Measurements from ENCODE around the gene ZNF664. TPM values are rescaled to one million over a fixed set of nuclear protein-coding genes. Genes with fewer than 3 reads are reported as not detected.

The ZNF664 gene
- total and polyA plus RNA-seq, 2 experiments from 2014 or later: 11.3 to 29.1 TPM

DNA sequence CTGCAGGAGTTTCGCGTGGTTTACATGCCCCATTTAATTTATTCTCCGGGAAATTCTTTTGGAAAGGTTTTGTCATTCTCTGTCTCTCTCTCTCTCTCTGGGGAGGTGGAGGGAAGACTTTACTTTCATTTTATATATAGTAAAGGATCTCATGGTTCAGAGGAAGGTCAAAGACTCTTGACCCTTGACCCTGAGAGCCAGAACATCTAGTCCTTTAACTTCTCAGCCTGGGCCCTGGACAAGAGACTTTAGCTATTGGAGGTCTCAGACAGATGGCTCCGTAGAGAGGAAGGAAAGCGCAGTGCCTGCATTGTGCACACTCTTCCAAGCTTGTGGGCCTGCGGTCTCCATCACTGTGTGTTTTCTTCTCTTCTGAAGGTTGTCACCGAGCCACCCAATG, 44.1 kb upstream of the ZNF664 start:
- DNase-seq: no peak
- no peaks in the 10 kb centered on the region for H3K79me2 ChIP-seq (ENCODE audit: insufficient read depth)
- no peak overlapping the region for H3K27ac ChIP-seq
- WGBS, 2 experiments (ENCODE audit: low coverage in 1 of 2, low lambda C conversion rate in 2 of 2, missing lambda C conversion rate in 2 of 2): 89 to 90% methylated on average over 7 of the region's 7 CpGs
- H3K27me3 ChIP-seq (replicated peaks; ENCODE audit: insufficient read depth): no peaks in the 10 kb centered on the region
- H3K4me2 ChIP-seq (ENCODE audit: unreplicated experiment): no peak overlapping the region
- in situ Hi-C loops (cut with MboI): no loop called here
- no peak for TF ChIP-seq EZH2phosphoT487 (IDR thresholded peaks at IDR 0.05; ENCODE audit: insufficient read depth, low read depth)
- TF ChIP-seq EZH2 (IDR thresholded peaks at IDR 0.05; ENCODE audit: insufficient read depth, poor library complexity, severe bottlenecking): no peak
- no peaks in the 10 kb centered on the region for H3K9me3 ChIP-seq (ENCODE audit: low read depth)
- no peaks in the 10 kb centered on the region for H3F3A ChIP-seq (ENCODE audit: insufficient read depth)
- no peaks in the 10 kb centered on the region for H3K9me2 ChIP-seq (ENCODE audit: insufficient read depth)
- no peaks in the 10 kb centered on the region for H3K4me1 ChIP-seq (ENCODE audit: insufficient read depth)
- no peaks in the 10 kb centered on the region for H4K20me1 ChIP-seq (ENCODE audit: insufficient read depth)
- H3K4me3 ChIP-seq: no peak overlapping the region
- no peak overlapping the region for H2AFZ ChIP-seq
- H3K36me3 ChIP-seq (ENCODE audit: low read depth): no peaks in the 10 kb centered on the region
- H3K9ac ChIP-seq: no peak overlapping the region

- H3K9me2 ChIP-seq (ENCODE audit: insufficient read depth): no peaks in the 10 kb centered on the region
- H2AFZ ChIP-seq: no peak overlapping the region
- H3K36me3 ChIP-seq (ENCODE audit: low read depth): no peaks in the 10 kb centered on the region
- WGBS, 2 experiments (ENCODE audit: low coverage in 1 of 2, low lambda C conversion rate in 2 of 2, missing lambda C conversion rate in 2 of 2): 59 to 69% methylated on average over 9 of the region's 9 CpGs
- H3F3A ChIP-seq (ENCODE audit: insufficient read depth): no peaks in the 10 kb centered on the region
- in situ Hi-C loops (cut with MboI): no loop called here
- no peak overlapping the region for H3K4me2 ChIP-seq (ENCODE audit: unreplicated experiment)
- H3K79me2 ChIP-seq (ENCODE audit: insufficient read depth): no peaks in the 10 kb centered on the region
- H3K27me3 ChIP-seq (replicated peaks; ENCODE audit: insufficient read depth): no peaks in the 10 kb centered on the region
- H3K9ac ChIP-seq: no peak overlapping the region
- no peaks in the 10 kb centered on the region for H4K20me1 ChIP-seq (ENCODE audit: insufficient read depth)
- H3K4me1 ChIP-seq (ENCODE audit: insufficient read depth): no peaks in the 10 kb centered on the region
- H3K9me3 ChIP-seq (ENCODE audit: low read depth): no peaks in the 10 kb centered on the region
- DNase-seq: no peak
- H3K4me3 ChIP-seq: no peak overlapping the region
- TF ChIP-seq EZH2 (IDR thresholded peaks at IDR 0.05; ENCODE audit: insufficient read depth, poor library complexity, severe bottlenecking) (no peak), EZH2phosphoT487 (IDR thresholded peaks at IDR 0.05; ENCODE audit: insufficient read depth, low read depth) (no peak)
- no peak overlapping the region for H3K27ac ChIP-seq
These were observed 43.0 kb upstream of the ZNF664 start for GRCh38 chr12:123929946-123930583.

DNA sequence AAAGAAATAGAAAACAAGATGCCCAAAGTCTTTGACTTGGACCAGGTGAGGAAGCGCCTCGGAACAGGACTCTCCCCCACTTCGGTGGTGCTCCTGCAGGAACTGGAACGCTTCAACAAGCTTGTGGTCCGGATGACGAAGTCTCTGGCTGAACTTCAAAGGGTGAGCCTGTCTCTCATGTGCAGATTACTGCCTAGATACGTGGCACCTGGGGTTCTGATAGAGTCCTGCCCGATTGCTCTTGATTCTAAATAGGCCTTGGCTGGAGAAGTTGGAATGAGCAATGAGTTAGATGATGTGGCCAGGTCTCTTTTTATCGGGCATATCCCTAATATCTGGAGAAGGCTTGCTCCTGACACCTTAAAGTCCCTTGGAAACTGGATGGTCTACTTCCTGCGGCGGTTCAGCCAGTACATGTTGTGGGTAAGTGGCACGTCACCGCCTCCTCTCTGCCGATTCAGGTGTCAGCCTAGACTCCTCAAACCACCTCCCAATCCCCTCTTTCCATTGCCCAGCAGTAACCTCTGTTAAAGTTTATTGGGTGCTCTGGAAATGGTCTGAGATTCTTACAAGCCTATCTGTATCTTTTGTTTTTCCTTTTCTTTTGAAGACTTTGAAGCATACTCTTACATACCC, 41.2 kb upstream of the ZNF664 start:
- Histone ChIP-seq H3K9me3 (ENCODE audit: low read depth) (no peaks in the 10 kb centered on the region), H3K4me3 (no peak overlapping the region), H3K27ac (no peak overlapping the region), H3K79me2 (ENCODE audit: insufficient read depth) (no peaks in the 10 kb centered on the region), H3K27me3 (replicated peaks; ENCODE audit: insufficient read depth) (no peaks in the 10 kb centered on the region), H3F3A (ENCODE audit: insufficient read depth) (no peaks in the 10 kb centered on the region), H4K20me1 (ENCODE audit: insufficient read depth) (no peaks in the 10 kb centered on the region), H3K9ac (no peak overlapping the region), H2AFZ (no peak overlapping the region), H3K4me1 (ENCODE audit: insufficient read depth) (no peaks in the 10 kb centered on the region), H3K4me2 (ENCODE audit: unreplicated experiment) (no peak overlapping the region), H3K9me2 (ENCODE audit: insufficient read depth) (no peaks in the 10 kb centered on the region), H3K36me3 (ENCODE audit: low read depth) (peaks cover 4% of the 10 kb centered on the region; the same call in 1 of the 2 replicates)
- WGBS, 2 experiments (ENCODE audit: low coverage in 1 of 2, low lambda C conversion rate in 2 of 2, missing lambda C conversion rate in 2 of 2): 83 to 85% methylated on average over 14 of the region's 14 CpGs
- no peak for TF ChIP-seq EZH2phosphoT487 (IDR thresholded peaks at IDR 0.05; ENCODE audit: insufficient read depth, low read depth)
- TF ChIP-seq EZH2 (IDR thresholded peaks at IDR 0.05; ENCODE audit: insufficient read depth, poor library complexity, severe bottlenecking): no peak
- in situ Hi-C loops (cut with MboI): no loop called here
- no peak for DNase-seq

GRCh38 chr12:123933214-123933613, 39.8 kb upstream of the ZNF664 start:
- Histone ChIP-seq H3K9me2 (ENCODE audit: insufficient read depth) (no peaks in the 10 kb centered on the region), H2AFZ (no peak overlapping the region), H3K27ac (no peak overlapping the region), H3K4me1 (ENCODE audit: insufficient read depth) (no peaks in the 10 kb centered on the region), H4K20me1 (ENCODE audit: insufficient read depth) (no peaks in the 10 kb centered on the region), H3K27me3 (replicated peaks; ENCODE audit: insufficient read depth) (no peaks in the 10 kb centered on the region), H3K4me2 (ENCODE audit: unreplicated experiment) (no peak overlapping the region), H3F3A (ENCODE audit: insufficient read depth) (no peaks in the 10 kb centered on the region), H3K36me3 (ENCODE audit: low read depth) (peaks cover 4% of the 10 kb centered on the region; the same call in 1 of the 2 replicates), H3K4me3 (no peak overlapping the region), H3K9me3 (ENCODE audit: low read depth) (no peaks in the 10 kb centered on the region), H3K9ac (no peak overlapping the region), H3K79me2 (ENCODE audit: insufficient read depth) (no peaks in the 10 kb centered on the region)
- WGBS, 2 experiments (ENCODE audit: low coverage in 1 of 2, low lambda C conversion rate in 2 of 2, missing lambda C conversion rate in 2 of 2): 84 to 87% methylated on average over 13 to 14 of the region's 14 CpGs
- no peak for TF ChIP-seq EZH2 (IDR thresholded peaks at IDR 0.05; ENCODE audit: insufficient read depth, poor library complexity, severe bottlenecking)
- no peak for TF ChIP-seq EZH2phosphoT487 (IDR thresholded peaks at IDR 0.05; ENCODE audit: insufficient read depth, low read depth)
- DNase-seq: no peak
- in situ Hi-C loops (cut with MboI): no loop called here

All from GM23248 (cell line).